Endothelial cell of umbilical vein (primary cell): ENCODE results near the gene SORT1. TPM values are rescaled to one million over a fixed set of nuclear protein-coding genes. Genes with fewer than 3 reads are reported as not detected.
A peak's percentile ranks its signal among the peaks of the same experiment; 100 is the strongest.

ENCODE experiments used
- BruUV-seq: library from RNA; stranded (reverse); fragments of 400-500 nt; replicated peaks from 2 replicates; lab custom pipeline; 2021; lab: Mats Ljungman, UMichigan
- CTCF ChIA-PET: fragments of 300-600, 350-600 bp; sonication (Branson Sonifier 250); formaldehyde crosslinking; loops from one replicate; lab custom pipeline; 2021; ENCODE audit warnings: antibody characterized with exemption, inconsistent platforms; lab: Charles Lee
- POLR2A ChIA-PET: fragments of 300-600, 350-600 bp; sonication (Branson Sonifier 250); formaldehyde crosslinking; loops from one replicate; lab custom pipeline; 2021; ENCODE audit warnings: antibody characterized with exemption, inconsistent platforms; lab: Charles Lee
- DNase-seq: peaks from one replicate; pipeline ENCODE4 v3.0.0-alpha.2; 2011; ENCODE audit warnings: low read depth, low spot score
- FAIRE-seq: peaks from 2 replicates; lab custom pipeline; 2011; peaks lifted over from hg19 to GRCh38; lab: Jason Lieb, UNC
- H2AFZ ChIP-seq: 2 replicates; pipeline ENCODE4 v1.6.0; 2012; ENCODE audit warnings: low read depth, low read length, control low read depth, inconsistent platforms
- H3K27ac ChIP-seq: 2 replicates; pipeline ENCODE4 v1.5.1; 2011; ENCODE audit warnings: low read depth, mild to moderate bottlenecking, control low read depth, low read length, moderate library complexity; ENCODE audit not compliant: insufficient read depth
- H3K27me3 ChIP-seq, 2 experiments: 2 replicates each; pipeline versions ENCODE4 v1.6.0 to v1.6.1; 2011; ENCODE audit warnings: low read length in 2 of 2, mixed read lengths in 1 of 2; ENCODE audit not compliant: control insufficient read depth in 2 of 2, insufficient read depth in 2 of 2
- H3K36me3 ChIP-seq, 2 experiments: 2 replicates in 1 of 2; 3 replicates in 1 of 2; pipeline ENCODE4 v1.5.1; 2011; ENCODE audit warnings: low read length in 2 of 2, mild to moderate bottlenecking in 1 of 2, moderate library complexity in 1 of 2; ENCODE audit not compliant: control insufficient read depth in 2 of 2, insufficient read depth in 2 of 2; ENCODE audit errors: extremely low read depth in 1 of 2
- H3K4me1 ChIP-seq: 3 replicates; pipeline ENCODE4 v1.5.1; 2011; ENCODE audit warnings: mild to moderate bottlenecking, low read length; ENCODE audit not compliant: control insufficient read depth, insufficient read depth; ENCODE audit errors: extremely low read depth
- H3K4me2 ChIP-seq: 2 replicates; pipeline ENCODE4 v1.6.1; 2011; ENCODE audit warnings: low read length, control low read depth, mixed read lengths; ENCODE audit not compliant: insufficient read depth
- H3K4me3 ChIP-seq, 3 experiments: fragments of 200-600 bp in 1 of 3; sonication (generic), shearing (Covaris generic) in 1 of 3; replicated peaks in 1 of 3; 2 replicates each; pipeline ENCODE4 v1.5.1; 2011 to 2016; ENCODE audit warnings: control low read depth in 3 of 3, low read length in 3 of 3, mild to moderate bottlenecking in 2 of 3, inconsistent platforms in 1 of 3, low read depth in 1 of 3, moderate library complexity in 1 of 3; ENCODE audit not compliant: insufficient read depth in 1 of 3
- H3K79me2 ChIP-seq: 2 replicates; pipeline ENCODE4 v1.6.0; 2012; ENCODE audit warnings: low read length, inconsistent platforms; ENCODE audit not compliant: control insufficient read depth, insufficient read depth
- H3K9ac ChIP-seq: replicated peaks from 2 replicates; pipeline ENCODE3; 2011; ENCODE audit warnings: low read length, control low read depth; ENCODE audit not compliant: insufficient read depth; ENCODE audit errors: extremely low read depth
- H3K9me1 ChIP-seq: replicated peaks from 3 replicates; pipeline ENCODE4 v1.6.0; 2011; ENCODE audit warnings: mild to moderate bottlenecking, low read length; ENCODE audit not compliant: control insufficient read depth, insufficient read depth; ENCODE audit errors: extremely low read depth
- H3K9me3 ChIP-seq: replicated peaks from 2 replicates; pipeline ENCODE4 v1.5.1; 2012; ENCODE audit warnings: low read length, inconsistent platforms; ENCODE audit not compliant: control insufficient read depth, insufficient read depth
- H4K20me1 ChIP-seq: replicated peaks from 2 replicates; pipeline ENCODE3; 2011; ENCODE audit warnings: mild to moderate bottlenecking, low read length; ENCODE audit not compliant: control insufficient read depth, insufficient read depth; ENCODE audit errors: extremely low read depth
- EZH2 ChIP-seq: IDR thresholded peaks from 2 replicates; pipeline ENCODE4 v1.6.1; 2012; ENCODE audit warnings: borderline replicate concordance, low read depth, mild to moderate bottlenecking, moderate library complexity, low read length, inconsistent platforms; ENCODE audit not compliant: severe bottlenecking
- GATA2 ChIP-seq: IDR thresholded peaks from 2 replicates; pipeline ENCODE4 v1.7.0; 2011; ENCODE audit warnings: low read depth, mild to moderate bottlenecking, moderate library complexity, mixed read lengths, low read length; ENCODE audit not compliant: insufficient read length, insufficient read depth
- MYC ChIP-seq: IDR thresholded peaks from one replicate; pipeline ENCODE4 v1.6.1; 2011; ENCODE audit warnings: mild to moderate bottlenecking, low read depth, low read length
- POLR2AphosphoS5 ChIP-seq: IDR thresholded peaks from 2 replicates; pipeline ENCODE4 v1.6.1; 2012; ENCODE audit warnings: low read depth, mild to moderate bottlenecking, control low read depth, low read length, moderate library complexity; ENCODE audit not compliant: insufficient read depth
- dilution Hi-C: fragments of 300-500 bp; cut with MboI; formaldehyde crosslinking; loops from one replicate; pipeline ENCODE4 v1.15.0; 2019; ENCODE audit warnings: low sequenced_read_pairs; ENCODE audit not compliant: extremely low pct_ligation_motif_present
- intact Hi-C: fragments of 100-400 bp; cut with micrococcal nuclease; formaldehyde crosslinking; loops from one replicate; pipeline ENCODE4 v1.10.0; 2022
- polyA plus RNA-seq, 4 experiments: library from polyadenylated mRNA; depleted of rRNA in 3 of 4; stranded (reverse) in 3 of 4; unstranded in 1 of 4; fragments of >200 nt; gene quantifications; 2 replicates each; pipeline versions ENCODE4 v1.2.1 to v1.2.3, GENCODE V29; 2011 to 2012; ENCODE audit warnings: missing spikeins in 1 of 4
- total RNA-seq: library from RNA; stranded (reverse); gene quantifications from 2 replicates; pipeline ENCODE4 v1.2.3, GENCODE V29; 2021

The SORT1 gene
- total and polyA plus RNA-seq, 2 donors (not counting 3 experiments of a cell fraction or from before 2014, with no cell fraction given) = 6.8 to 17.8 TPM

- H2AFZ ChIP-seq = no peak overlapping the region
- H3K9me3 ChIP-seq = no peaks in the 10 kb centered on the region
- no peak overlapping the region for H3K27ac ChIP-seq
- POLR2A ChIA-PET = no interaction called here
- dilution Hi-C loops (no loop called here), intact Hi-C loops (no loop called here)
- no peaks in the 10 kb centered on the region for H3K36me3 ChIP-seq
- no peak overlapping the region for H3K9ac ChIP-seq
- FAIRE-seq (no peak), DNase-seq (peak; percentile 52)
- H4K20me1 ChIP-seq = no peaks in the 10 kb centered on the region
- no peak overlapping the region for H3K4me2 ChIP-seq
- no peak for TF ChIP-seq POLR2AphosphoS5
- TF ChIP-seq EZH2 = peak; percentile 42
- H3K4me3 ChIP-seq = no peak overlapping the region
- no peaks in the 10 kb centered on the region for H3K9me1 ChIP-seq
- H3K27me3 ChIP-seq = peaks cover 22 to 45% of the 10 kb centered on the region in 2 experiments
- peaks cover 16% of the 10 kb centered on the region for H3K4me1 ChIP-seq
- no peaks in the 10 kb centered on the region for H3K79me2 ChIP-seq
- CTCF ChIA-PET = interaction anchor here (0.8 to 1.3 kb wide), 3 partner anchors 116 to 139 kb away, joined by 3 to 7 read pairs (median 4); no protein-coding TSS in a partner anchor
- BruUV-seq = no TSS peak
These were observed 4.7 kb downstream of the SORT1 start for GRCh38 chr1:109392788-109393616.

- intact Hi-C loops = no loop called here
- TF ChIP-seq EZH2 (no peak), MYC (no peak), POLR2AphosphoS5 (no peak), GATA2 (no peak)
- no TSS peak for BruUV-seq
- CTCF ChIA-PET = interaction anchor here (0.8 to 1.7 kb wide), 5 partner anchors 16 to 140 kb away, joined by 3 to 7 read pairs (median 4); no protein-coding TSS in a partner anchor
- POLR2A ChIA-PET = no interaction called here
- Histone ChIP-seq H4K20me1 (no peaks in the 10 kb centered on the region), H2AFZ (no peak overlapping the region), H3K27ac (no peak overlapping the region), H3K79me2 (no peaks in the 10 kb centered on the region), H3K9ac (no peak overlapping the region), H3K4me1 (peaks cover 16% of the 10 kb centered on the region), H3K9me3 (no peaks in the 10 kb centered on the region), H3K9me1 (no peaks in the 10 kb centered on the region), H3K4me3 (no peak overlapping the region), H3K4me2 (no peak overlapping the region), H3K27me3 (peaks cover 22 to 44% of the 10 kb centered on the region in 2 experiments), H3K36me3 (no peaks in the 10 kb centered on the region)
- no peak for FAIRE-seq
- no peak for DNase-seq
- dilution Hi-C loops = no loop called here
These were observed 5.5 kb downstream of the SORT1 start for GRCh38 chr1:109392037-109392787.
